ENCODE data around the gene ZHX3. TPM values are rescaled to one million over a fixed set of nuclear protein-coding genes. Genes with fewer than 3 reads are reported as not detected.

ZHX3 gene
- total and polyA plus RNA-seq, 2 of the 13 experiments (the other 11 are each of a cell fraction or from before 2014, with no cell fraction given), result 8.4 to 11.7 TPM

- TF ChIP-seq TAF15 (IDR thresholded peaks at IDR 0.05; ENCODE audit: low read depth, low read length, poor library complexity, severe bottlenecking), result no peak
- no peak for TF ChIP-seq BRF2 (CRISPR knock-in tag; IDR thresholded peaks at IDR 0.05)
- no peak for TF ChIP-seq ASH2L (IDR thresholded peaks at IDR 0.05; ENCODE audit: insufficient read length, low read depth, low read length)
- TF ChIP-seq ZNF337 (CRISPR knock-in tag; IDR thresholded peaks at IDR 0.05; ENCODE audit: borderline replicate concordance, low read depth), result no peak
- no peak for TF ChIP-seq SETDB1 (CRISPR knock-in tag; IDR thresholded peaks at IDR 0.05; ENCODE audit: borderline replicate concordance)
- no peak for TF ChIP-seq ZNF670 (CRISPR knock-in tag; IDR thresholded peaks at IDR 0.05; ENCODE audit: borderline replicate concordance)
- TF ChIP-seq NFE2L1 (CRISPR knock-in tag; IDR thresholded peaks at IDR 0.05; ENCODE audit: borderline replicate concordance), result no peak
- no peak; the same call in 1 of the 2 replicates for TF ChIP-seq MEF2D (CRISPR knock-in tag; IDR thresholded peaks at IDR 0.05)
- no peak for TF ChIP-seq ZNF468 (CRISPR knock-in tag; IDR thresholded peaks at IDR 0.05)
- TF ChIP-seq ZBTB38 (CRISPR knock-in tag; IDR thresholded peaks at IDR 0.05), result no peak
- TF ChIP-seq NCOR1 (IDR thresholded peaks at IDR 0.05; ENCODE audit: borderline replicate concordance, low read length), result 0 out of 2 replicates have a peak, but pooled peaks have one; percentile 20
- no peak; the same call in 1 of the 2 replicates for TF ChIP-seq SAP130 (CRISPR knock-in tag; IDR thresholded peaks at IDR 0.05; ENCODE audit: low read depth)
- no peak for TF ChIP-seq FLYWCH1 (CRISPR knock-in tag; IDR thresholded peaks at IDR 0.05)
- TF ChIP-seq ZFP1 (CRISPR knock-in tag; IDR thresholded peaks at IDR 0.05), result no peak
- TF ChIP-seq NR2F6 (IDR thresholded peaks at IDR 0.05), result no peak
- TF ChIP-seq NR2F6 (CRISPR knock-in tag; IDR thresholded peaks at IDR 0.05), result no peak
- TF ChIP-seq HINFP (CRISPR knock-in tag; IDR thresholded peaks at IDR 0.05; ENCODE audit: low read depth), result no peak
- no peak for TF ChIP-seq ZBTB4 (CRISPR knock-in tag; IDR thresholded peaks at IDR 0.05; ENCODE audit: borderline replicate concordance)
- peak; percentile 5; the same call in 1 of the 2 replicates for TF ChIP-seq ZNF331 (CRISPR knock-in tag; IDR thresholded peaks at IDR 0.05)
- TF ChIP-seq ZNF713 (CRISPR knock-in tag; IDR thresholded peaks at IDR 0.05), result no peak
- no peak for TF ChIP-seq KLF16 (CRISPR knock-in tag; IDR thresholded peaks at IDR 0.05)
- TF ChIP-seq ZGPAT (CRISPR knock-in tag; IDR thresholded peaks at IDR 0.05), result peak; percentile 35; the same call in 1 of the 2 replicates
- TF ChIP-seq TRIM24 (CRISPR knock-in tag; IDR thresholded peaks at IDR 0.05), result no peak
- TF ChIP-seq ZNF510 (CRISPR knock-in tag; IDR thresholded peaks at IDR 0.05; ENCODE audit: low read depth), result no peak
Measured at GRCh38 chr20:41134362-41135186, 183.0 kb downstream of the ZHX3 start (continued).
